ENCODE measurements around the gene GFRA1.

Gene GFRA1

GRCh38 chr10:116311706-116312490 is 38.9 kb upstream of the GFRA1 start (continued):
- TF ChIP-seq ZNF645 (tag by site-specific recombination; IDR thresholded peaks at IDR 0.05) (no peak), ZBTB17 (tag by site-specific recombination; IDR thresholded peaks at IDR 0.05) (no peak), ZNF302 (tag by site-specific recombination; IDR thresholded peaks at IDR 0.05; ENCODE audit: low read depth) (no peak), ZIC2 (tag by site-specific recombination; IDR thresholded peaks at IDR 0.05) (no peak), ZNF501 (tag by site-specific recombination; IDR thresholded peaks at IDR 0.05) (no peak)

DNA sequence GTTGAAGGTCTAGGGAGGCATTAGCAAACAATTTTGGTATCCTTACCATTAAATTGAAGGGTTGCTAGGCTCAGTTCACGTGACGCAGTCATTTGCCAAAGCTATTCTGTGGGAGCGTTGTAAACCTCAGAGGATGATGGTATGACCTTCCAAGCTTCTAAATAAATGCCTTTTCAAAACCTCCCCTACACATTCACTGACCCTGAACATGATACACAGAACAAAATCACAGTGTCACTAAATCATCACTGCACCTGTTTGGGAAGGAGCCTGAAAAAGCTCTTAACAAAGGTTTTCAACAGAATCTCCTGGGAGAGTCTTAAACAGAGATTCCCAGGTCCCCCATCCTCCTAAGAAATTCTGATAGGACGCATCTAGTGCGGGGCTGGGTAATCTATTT is 38.0 kb upstream of the GFRA1 start:
- Histone ChIP-seq H3K9me3 (ENCODE audit: control insufficient read depth, insufficient read depth, low read depth, low read length) (no peaks in the 10 kb centered on the region), H3K4me3 (ENCODE audit: low read depth, low read length) (no peak overlapping the region), H3K27ac (ENCODE audit: extremely low read depth, low read depth, low read length) (no peak overlapping the region), H3K36me3 (ENCODE audit: control insufficient read depth in 2 of 2, insufficient read depth in 1 of 2, low read length in 2 of 2) (no peaks in the 10 kb centered on the region), H3K4me1 (ENCODE audit: control insufficient read depth, insufficient read depth, low read length) (peaks cover 2% of the 10 kb centered on the region; the same call in 1 of the 2 replicates)
- ChIA-PET POLR2A (no interaction called here), CTCF (no interaction called here)
- no peak for TF ChIP-seq ZNF184 (tag by site-specific recombination; IDR thresholded peaks at IDR 0.05)
- TF ChIP-seq ZNF621 (tag by site-specific recombination; IDR thresholded peaks at IDR 0.05) = no peak
- no peak for TF ChIP-seq PRDM6 (tag by site-specific recombination; IDR thresholded peaks at IDR 0.05)
- no peak for TF ChIP-seq ZNF488 (tag by site-specific recombination; IDR thresholded peaks at IDR 0.05)
- TF ChIP-seq ZNF26 (tag by site-specific recombination; IDR thresholded peaks at IDR 0.05) = no peak
- TF ChIP-seq OVOL3 (tag by site-specific recombination; IDR thresholded peaks at IDR 0.05) = no peak
- no peak for TF ChIP-seq GLI2 (tag by site-specific recombination; IDR thresholded peaks at IDR 0.05; ENCODE audit: borderline replicate concordance, low read depth)
- TF ChIP-seq ZBTB1 (tag by site-specific recombination; IDR thresholded peaks at IDR 0.05) = no peak
- TF ChIP-seq ZNF610 (tag by site-specific recombination; IDR thresholded peaks at IDR 0.05; ENCODE audit: borderline replicate concordance) = no peak
- no peak for TF ChIP-seq FEZF1 (tag by site-specific recombination; IDR thresholded peaks at IDR 0.05)
- no peak for TF ChIP-seq KLF9 (tag by site-specific recombination; IDR thresholded peaks at IDR 0.05; ENCODE audit: low read depth)
- TF ChIP-seq ZNF704 (tag by site-specific recombination; IDR thresholded peaks at IDR 0.05) = no peak
- no peak for TF ChIP-seq BCL6B (tag by site-specific recombination; IDR thresholded peaks at IDR 0.05)
- TF ChIP-seq ZFP69B (tag by site-specific recombination; IDR thresholded peaks at IDR 0.05) = no peak

All from HEK293 (cell line).